Measurements from ENCODE around the gene WDFY2.
A peak's percentile ranks its signal among the peaks of the same experiment; 100 is the strongest.

Gene WDFY2

DNA sequence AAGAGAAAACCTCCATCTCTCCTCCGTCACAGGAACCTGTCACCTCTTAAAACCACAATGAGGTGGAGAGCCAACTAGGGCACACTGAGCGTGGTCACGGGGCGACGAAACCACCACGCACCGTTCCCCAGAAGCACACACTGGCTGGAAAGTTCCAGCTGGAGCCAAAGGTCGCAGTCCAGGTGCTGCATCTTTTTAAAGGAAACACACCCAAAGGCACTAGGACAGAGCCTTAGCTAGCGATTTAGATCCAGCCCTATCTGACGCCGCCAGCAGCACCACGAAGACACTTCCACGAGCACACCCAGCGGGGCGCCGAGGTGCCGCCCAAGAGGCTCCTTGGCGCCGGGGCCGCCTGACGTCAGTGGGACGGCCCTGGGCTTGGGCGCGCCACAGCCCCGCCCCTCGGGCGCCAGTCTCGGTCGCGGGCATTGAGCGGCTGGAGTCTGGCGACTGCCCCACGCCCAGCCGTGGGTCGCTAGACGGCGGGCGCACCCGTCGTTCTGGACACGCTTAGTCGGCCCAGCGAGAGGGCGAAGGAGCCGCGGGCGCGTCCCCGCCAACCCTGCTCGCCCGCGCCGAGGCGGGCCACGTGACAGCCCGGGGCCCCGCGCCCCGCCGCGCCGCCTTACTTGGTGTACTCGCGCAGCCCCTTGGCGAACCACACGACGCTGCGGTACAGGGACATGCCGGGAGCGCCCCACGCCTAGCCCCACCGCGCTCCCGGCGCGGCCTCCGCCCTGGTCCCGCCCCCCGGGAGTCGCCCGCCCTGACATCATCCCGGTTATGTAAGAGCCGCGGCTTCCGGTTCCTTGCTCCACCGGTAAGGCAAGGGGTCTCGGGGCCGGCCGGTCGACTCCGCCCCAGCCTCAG is 219.4 kb downstream of the WDFY2 start, which contains the start of gene DHRS12:
TSS of gene DHRS12 (minus strand) at position 742 of the 873 bp plus-strand sequence. CDS start 4,504 bp downstream, outside the sequence.
- Histone ChIP-seq H3K27me3 (ENCODE audit: insufficient read depth, low read length) (no peaks in the 10 kb centered on the region), H4K12ac (ENCODE audit: low read depth, low read length) (peak within 1 kb of the TSS; percentile 100), H3K18ac (ENCODE audit: low read length) (peak within 1 kb of the TSS; percentile 100), H2BK5ac (ENCODE audit: low read depth, low read length, poor library complexity) (peak within 1 kb of the TSS; percentile 100), H3K4me1 (ENCODE audit: control insufficient read depth in 1 of 2, insufficient read depth in 2 of 2, low read length in 2 of 2) (peaks cover 13 to 14% of the 10 kb centered on the region in 2 experiments), H3K14ac (ENCODE audit: low read length) (peak within 1 kb of the TSS; percentile 100), H2AK5ac (ENCODE audit: low read length) (peak within 1 kb of the TSS; percentile 83), H3K23ac (ENCODE audit: low read length) (no peak within 1 kb of the TSS), H3K27ac (ENCODE audit: low read depth, low read length) (peak within 1 kb of the TSS; percentile 96), H3K9me3 (ENCODE audit: insufficient read depth, low read depth, low read length) (no peaks in the 10 kb centered on the region), H2BK12ac (ENCODE audit: low read length) (peak within 1 kb of the TSS; percentile 93), H3K4ac (ENCODE audit: low read depth, low read length) (peak within 1 kb of the TSS; percentile 92), H3K9ac (ENCODE audit: low read length) (peak within 1 kb of the TSS; percentile 98), H3K79me1 (ENCODE audit: low read length) (peaks cover 13% of the 10 kb centered on the region), H3K4me3 (ENCODE audit: low read depth, low read length) (peak within 1 kb of the TSS; percentile 95), H2AFZ (ENCODE audit: insufficient read depth, low read length, poor library complexity) (peak within 1 kb of the TSS; percentile 99), H2BK120ac (ENCODE audit: insufficient read depth, low read length, poor library complexity) (peak within 1 kb of the TSS; percentile 99), H3K79me2 (ENCODE audit: control insufficient read depth, insufficient read depth, low read length, poor library complexity) (peaks cover 8% of the 10 kb centered on the region), H4K8ac (ENCODE audit: low read depth, low read length) (peak within 1 kb of the TSS; percentile 100), H3K4me2 (ENCODE audit: low read length) (peak within 1 kb of the TSS; percentile 77), H4K91ac (ENCODE audit: low read depth, low read length) (peak within 1 kb of the TSS; percentile 100), H3K36me3 (ENCODE audit: control insufficient read depth in 1 of 2, insufficient read depth in 2 of 2, low read length in 2 of 2) (no peaks in the 10 kb centered on the region)
- peak; percentile 87 to 91 for DNase-seq
- no CpG with 5 or more reads among the region's 91 CpGs for WGBS (ENCODE audit: extremely low coverage, insufficient coverage, insufficient read length)

GRCh38 chr13:51804295-51805172 is 220.3 kb downstream of the WDFY2 start:
- Histone ChIP-seq H3K18ac (ENCODE audit: low read length) (peak overlapping the region; percentile 71), H4K12ac (ENCODE audit: low read depth, low read length) (peak overlapping the region; percentile 73), H3K14ac (ENCODE audit: low read length) (peak overlapping the region; percentile 77), H3K79me1 (ENCODE audit: low read length) (peaks cover 13% of the 10 kb centered on the region), H3K27ac (ENCODE audit: low read depth, low read length) (peak overlapping the region; percentile 96), H4K8ac (ENCODE audit: low read depth, low read length) (peak overlapping the region; percentile 100), H2BK12ac (ENCODE audit: low read length) (no peak overlapping the region), H4K91ac (ENCODE audit: low read depth, low read length) (peak overlapping the region; percentile 100), H3K27me3 (ENCODE audit: insufficient read depth, low read length) (no peaks in the 10 kb centered on the region), H3K9me3 (ENCODE audit: insufficient read depth, low read depth, low read length) (no peaks in the 10 kb centered on the region), H2AK5ac (ENCODE audit: low read length) (no peak overlapping the region), H3K9ac (ENCODE audit: low read length) (peak overlapping the region; percentile 38), H2AFZ (ENCODE audit: insufficient read depth, low read length, poor library complexity) (peak overlapping the region; percentile 43), H3K4me2 (ENCODE audit: low read length) (peak overlapping the region; percentile 77), H3K4me1 (ENCODE audit: control insufficient read depth in 1 of 2, insufficient read depth in 2 of 2, low read length in 2 of 2) (peaks cover 13 to 14% of the 10 kb centered on the region in 2 experiments), H3K79me2 (ENCODE audit: control insufficient read depth, insufficient read depth, low read length, poor library complexity) (peaks cover 8% of the 10 kb centered on the region), H3K4me3 (ENCODE audit: low read depth, low read length) (peak overlapping the region; percentile 95), H3K36me3 (ENCODE audit: control insufficient read depth in 1 of 2, insufficient read depth in 2 of 2, low read length in 2 of 2) (no peaks in the 10 kb centered on the region), H3K23ac (ENCODE audit: low read length) (no peak overlapping the region), H3K4ac (ENCODE audit: low read depth, low read length) (no peak overlapping the region), H2BK120ac (ENCODE audit: insufficient read depth, low read length, poor library complexity) (no peak overlapping the region), H2BK5ac (ENCODE audit: low read depth, low read length, poor library complexity) (peak overlapping the region; percentile 33)
- no CpG with 5 or more reads among the region's 31 CpGs for WGBS (ENCODE audit: extremely low coverage, insufficient coverage, insufficient read length)
- DNase-seq, result no peak

- Histone ChIP-seq H3K36me3 (ENCODE audit: control insufficient read depth in 1 of 2, insufficient read depth in 2 of 2, low read length in 2 of 2) (no peaks in the 10 kb centered on the region), H2BK5ac (ENCODE audit: low read depth, low read length, poor library complexity) (no peak overlapping the region), H2AFZ (ENCODE audit: insufficient read depth, low read length, poor library complexity) (no peak overlapping the region), H3K27me3 (ENCODE audit: insufficient read depth, low read length) (no peaks in the 10 kb centered on the region), H3K14ac (ENCODE audit: low read length) (no peak overlapping the region), H3K79me2 (ENCODE audit: control insufficient read depth, insufficient read depth, low read length, poor library complexity) (peaks cover 8% of the 10 kb centered on the region), H2BK120ac (ENCODE audit: insufficient read depth, low read length, poor library complexity) (no peak overlapping the region), H2AK5ac (ENCODE audit: low read length) (no peak overlapping the region), H3K27ac (ENCODE audit: low read depth, low read length) (no peak overlapping the region), H3K79me1 (ENCODE audit: low read length) (peaks cover 13% of the 10 kb centered on the region), H3K23ac (ENCODE audit: low read length) (no peak overlapping the region), H3K9me3 (ENCODE audit: insufficient read depth, low read depth, low read length) (no peaks in the 10 kb centered on the region), H4K91ac (ENCODE audit: low read depth, low read length) (no peak overlapping the region), H3K4me3 (ENCODE audit: low read depth, low read length) (no peak overlapping the region), H2BK12ac (ENCODE audit: low read length) (no peak overlapping the region), H3K4me1 (ENCODE audit: control insufficient read depth in 1 of 2, insufficient read depth in 2 of 2, low read length in 2 of 2) (peaks cover 13 to 14% of the 10 kb centered on the region in 2 experiments), H3K9ac (ENCODE audit: low read length) (no peak overlapping the region), H3K18ac (ENCODE audit: low read length) (no peak overlapping the region), H3K4me2 (ENCODE audit: low read length) (no peak overlapping the region), H3K4ac (ENCODE audit: low read depth, low read length) (no peak overlapping the region), H4K8ac (ENCODE audit: low read depth, low read length) (no peak overlapping the region), H4K12ac (ENCODE audit: low read depth, low read length) (no peak overlapping the region)
- WGBS (ENCODE audit: extremely low coverage, insufficient coverage, insufficient read length), result no CpG with 5 or more reads among the region's 4 CpGs
- DNase-seq, result no peak
Measured at GRCh38 chr13:51805313-51805712, 221.1 kb downstream of the WDFY2 start.

GRCh38 chr13:51805925-51806324 is 221.7 kb downstream of the WDFY2 start:
- Histone ChIP-seq H2AK5ac (ENCODE audit: low read length) (no peak overlapping the region), H2BK120ac (ENCODE audit: insufficient read depth, low read length, poor library complexity) (no peak overlapping the region), H2BK5ac (ENCODE audit: low read depth, low read length, poor library complexity) (no peak overlapping the region), H2AFZ (ENCODE audit: insufficient read depth, low read length, poor library complexity) (no peak overlapping the region), H3K18ac (ENCODE audit: low read length) (no peak overlapping the region), H4K91ac (ENCODE audit: low read depth, low read length) (no peak overlapping the region), H3K79me1 (ENCODE audit: low read length) (peaks cover 13% of the 10 kb centered on the region), H4K8ac (ENCODE audit: low read depth, low read length) (no peak overlapping the region), H3K27me3 (ENCODE audit: insufficient read depth, low read length) (no peaks in the 10 kb centered on the region), H3K9me3 (ENCODE audit: insufficient read depth, low read depth, low read length) (no peaks in the 10 kb centered on the region), H3K4me3 (ENCODE audit: low read depth, low read length) (no peak overlapping the region), H3K14ac (ENCODE audit: low read length) (no peak overlapping the region), H4K12ac (ENCODE audit: low read depth, low read length) (no peak overlapping the region), H3K79me2 (ENCODE audit: control insufficient read depth, insufficient read depth, low read length, poor library complexity) (peaks cover 8% of the 10 kb centered on the region), H2BK12ac (ENCODE audit: low read length) (no peak overlapping the region), H3K27ac (ENCODE audit: low read depth, low read length) (no peak overlapping the region), H3K4me1 (ENCODE audit: control insufficient read depth in 1 of 2, insufficient read depth in 2 of 2, low read length in 2 of 2) (peaks cover 13 to 14% of the 10 kb centered on the region in 2 experiments), H3K4ac (ENCODE audit: low read depth, low read length) (no peak overlapping the region), H3K4me2 (ENCODE audit: low read length) (no peak overlapping the region), H3K36me3 (ENCODE audit: control insufficient read depth in 1 of 2, insufficient read depth in 2 of 2, low read length in 2 of 2) (no peaks in the 10 kb centered on the region), H3K9ac (ENCODE audit: low read length) (no peak overlapping the region), H3K23ac (ENCODE audit: low read length) (no peak overlapping the region)
- DNase-seq, result no peak
- WGBS (ENCODE audit: extremely low coverage, insufficient coverage, insufficient read length), result no CpG with 5 or more reads among the region's 2 CpGs

Measured in trophoblast cell (in vitro differentiated cells and primary cell).